Liver (tissue), 9 donors: Measurements from ENCODE around the gene RHOT2. TPM values are rescaled to one million over a fixed set of nuclear protein-coding genes. Genes with fewer than 3 reads are reported as not detected.

ENCODE experiments used
- DNase-seq: peaks from one replicate; pipeline ENCODE4 v3.0.0-alpha.2; 2017; ENCODE audit warnings: low spot score
- H3K27ac ChIP-seq, 2 donors: one replicate each; pipeline ENCODE4 v1.7.0; 2013; ENCODE audit warnings: inconsistent platforms in 2 of 2, low read length in 2 of 2, control low read depth in 1 of 2, low read depth in 1 of 2, mild to moderate bottlenecking in 1 of 2
- H3K27me3 ChIP-seq, 4 donors: one replicate each; pipeline versions ENCODE4 v1.6.1 to v1.7.0; 2013; ENCODE audit warnings: low read length in 3 of 4, inconsistent platforms in 1 of 4, mild to moderate bottlenecking in 1 of 4, moderate library complexity in 1 of 4; ENCODE audit not compliant: control insufficient read depth in 4 of 4, insufficient read depth in 4 of 4
- H3K36me3 ChIP-seq, 4 donors: one replicate each; pipeline versions ENCODE4 v1.6.1 to v1.7.0; 2013; ENCODE audit warnings: low read length in 3 of 4, mild to moderate bottlenecking in 3 of 4, low read depth in 1 of 4, moderate library complexity in 1 of 4; ENCODE audit not compliant: control insufficient read depth in 4 of 4, insufficient read depth in 3 of 4
- H3K4me1 ChIP-seq, 4 donors: one replicate each; pipeline versions ENCODE4 v1.6.1 to v1.7.0; 2013; ENCODE audit warnings: low read length in 3 of 4, mild to moderate bottlenecking in 3 of 4, moderate library complexity in 1 of 4; ENCODE audit not compliant: control insufficient read depth in 4 of 4, insufficient read depth in 4 of 4
- H3K4me3 ChIP-seq, 3 donors: one replicate each; pipeline versions ENCODE4 v1.6.1 to v1.7.0; 2013; ENCODE audit warnings: low read length in 3 of 3, control low read depth in 1 of 3, low read depth in 1 of 3, mild to moderate bottlenecking in 1 of 3
- H3K9ac ChIP-seq, 2 donors: one replicate each; pipeline ENCODE4 v1.7.0; 2013; ENCODE audit warnings: low read length in 2 of 2, mild to moderate bottlenecking in 2 of 2, moderate library complexity in 2 of 2, control low read depth in 1 of 2, low read depth in 1 of 2
- H3K9me3 ChIP-seq, 4 donors: one replicate each; pipeline versions ENCODE4 v1.6.1 to v1.7.0; 2013; ENCODE audit warnings: low read length in 3 of 4; ENCODE audit not compliant: control insufficient read depth in 4 of 4
- FOXA1 ChIP-seq: IDR thresholded peaks from 2 replicates; pipeline ENCODE4 v1.6.1; 2016; ENCODE audit warnings: antibody characterized with exemption
- FOXA2 ChIP-seq: IDR thresholded peaks from 2 replicates; pipeline ENCODE4 v1.6.1; 2016; ENCODE audit warnings: antibody characterized with exemption
- GABPA ChIP-seq, 2 donors: IDR thresholded peaks in 1 of 2; conservative IDR thresholded peaks in 1 of 2; 2 replicates each; pipeline ENCODE4 v1.6.1; 2016; ENCODE audit warnings: antibody characterized with exemption in 2 of 2, mild to moderate bottlenecking in 1 of 2, moderate library complexity in 1 of 2
- NR2F2 ChIP-seq: IDR thresholded peaks from 2 replicates; pipeline ENCODE4 v1.6.1; 2016; ENCODE audit warnings: antibody characterized with exemption
- RAD21 ChIP-seq, 2 donors: IDR thresholded peaks; 2 replicates each; pipeline ENCODE4 v1.6.1; 2016; ENCODE audit warnings: antibody characterized with exemption in 2 of 2, mild to moderate bottlenecking in 2 of 2
- SP1 ChIP-seq: IDR thresholded peaks from 2 replicates; pipeline ENCODE4 v1.6.1; 2018; ENCODE audit warnings: antibody characterized with exemption, mild to moderate bottlenecking
- TAF1 ChIP-seq: conservative IDR thresholded peaks from 2 replicates; pipeline ENCODE4 v1.6.1; 2016; ENCODE audit warnings: antibody characterized with exemption, mild to moderate bottlenecking
- YY1 ChIP-seq: IDR thresholded peaks from 2 replicates; pipeline ENCODE4 v1.6.1; 2016; ENCODE audit warnings: antibody characterized with exemption, mild to moderate bottlenecking
- ZBTB33 ChIP-seq: IDR thresholded peaks from 2 replicates; pipeline ENCODE4 v1.6.1; 2016; ENCODE audit warnings: antibody characterized with exemption
- WGBS: extraction: QIAGEN DNeasy Blood & Tissue Kit; methylation state at CpG from one replicate; pipeline ENCODE4 v1.1.7; 2013; 5-methylcytosine and 5-hydroxymethylcytosine counted together
- polyA plus RNA-seq, 2 donors: library from polyadenylated mRNA; stranded (reverse) in 1 of 2; unstranded in 1 of 2; fragments of 200-250 nt in 1 of 2; fragments of >200 nt in 1 of 2; fragmentation: Nextera tagmentation in 1 of 2; extraction: Ambion mirVana in 1 of 2; gene quantifications; one replicate each; pipeline versions ENCODE4 v1.2.1 to v1.2.3, GENCODE V29; 2013 to 2015
- total RNA-seq, 2 donors: library from RNA; depleted of rRNA; stranded (reverse); fragments of >200 nt; gene quantifications; one replicate each; pipeline ENCODE4 v1.2.3, GENCODE V29; 2014
- TF ChIP-seq, protein P1 (sequence below): IDR thresholded peaks from 2 replicates; pipeline ENCODE4 v1.6.1; 2016; ENCODE audit warnings: antibody characterized with exemption
- TF ChIP-seq, protein P2 (sequence below): fragments of 150-350 bp; IDR thresholded peaks from 2 replicates; pipeline ENCODE4 v1.5.1; 2017; ENCODE audit warnings: improper control_type of control experiment, low read depth, low read length; ENCODE audit not compliant: missing input control
- donor health status: healthy.
- donor health status: healthy.
- donor health status: healthy.
- donor health status: healthy.
- donor health status: healthy.

The RHOT2 gene
- total and polyA plus RNA-seq, 4 donors, result 20.8 to 37.9 (median 34.3) TPM

- H3K27ac ChIP-seq, result no peak overlapping the region
- no peaks in the 10 kb centered on the region for H3K9me3 ChIP-seq
- no peak for DNase-seq
- H3K4me3 ChIP-seq, result no peak overlapping the region
- no peak overlapping the region for H3K9ac ChIP-seq
- H3K36me3 ChIP-seq, result peaks cover 5 to 37% (median 19%) of the 10 kb centered on the region in 4 donors
- H3K4me1 ChIP-seq, result peaks cover 12 to 33% (median 18%) of the 10 kb centered on the region in 4 donors
- TF ChIP-seq, protein P1, sequence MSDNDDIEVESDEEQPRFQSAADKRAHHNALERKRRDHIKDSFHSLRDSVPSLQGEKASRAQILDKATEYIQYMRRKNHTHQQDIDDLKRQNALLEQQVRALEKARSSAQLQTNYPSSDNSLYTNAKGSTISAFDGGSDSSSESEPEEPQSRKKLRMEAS, result no peak
- TF ChIP-seq SP1 (no peak), FOXA2 (no peak), GABPA (IDR thresholded peaks at IDR 0.05 in 1 of 2, conservative IDR thresholded peaks at IDR 0.05 in 1 of 2) (no peak), TAF1 (no peak), RAD21 (IDR thresholded peaks at IDR 0.05) (no peak), NR2F2 (no peak), ZBTB33 (no peak), YY1 (no peak), FOXA1 (no peak)
- TF ChIP-seq, protein P2, sequence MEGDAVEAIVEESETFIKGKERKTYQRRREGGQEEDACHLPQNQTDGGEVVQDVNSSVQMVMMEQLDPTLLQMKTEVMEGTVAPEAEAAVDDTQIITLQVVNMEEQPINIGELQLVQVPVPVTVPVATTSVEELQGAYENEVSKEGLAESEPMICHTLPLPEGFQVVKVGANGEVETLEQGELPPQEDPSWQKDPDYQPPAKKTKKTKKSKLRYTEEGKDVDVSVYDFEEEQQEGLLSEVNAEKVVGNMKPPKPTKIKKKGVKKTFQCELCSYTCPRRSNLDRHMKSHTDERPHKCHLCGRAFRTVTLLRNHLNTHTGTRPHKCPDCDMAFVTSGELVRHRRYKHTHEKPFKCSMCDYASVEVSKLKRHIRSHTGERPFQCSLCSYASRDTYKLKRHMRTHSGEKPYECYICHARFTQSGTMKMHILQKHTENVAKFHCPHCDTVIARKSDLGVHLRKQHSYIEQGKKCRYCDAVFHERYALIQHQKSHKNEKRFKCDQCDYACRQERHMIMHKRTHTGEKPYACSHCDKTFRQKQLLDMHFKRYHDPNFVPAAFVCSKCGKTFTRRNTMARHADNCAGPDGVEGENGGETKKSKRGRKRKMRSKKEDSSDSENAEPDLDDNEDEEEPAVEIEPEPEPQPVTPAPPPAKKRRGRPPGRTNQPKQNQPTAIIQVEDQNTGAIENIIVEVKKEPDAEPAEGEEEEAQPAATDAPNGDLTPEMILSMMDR, result no peak
- no peaks in the 10 kb centered on the region for H3K27me3 ChIP-seq
- WGBS, result 95% methylated on average over 19 of the region's 19 CpGs
Measured at GRCh38 chr16:672371-672770, 4.4 kb downstream of the RHOT2 start.

DNA sequence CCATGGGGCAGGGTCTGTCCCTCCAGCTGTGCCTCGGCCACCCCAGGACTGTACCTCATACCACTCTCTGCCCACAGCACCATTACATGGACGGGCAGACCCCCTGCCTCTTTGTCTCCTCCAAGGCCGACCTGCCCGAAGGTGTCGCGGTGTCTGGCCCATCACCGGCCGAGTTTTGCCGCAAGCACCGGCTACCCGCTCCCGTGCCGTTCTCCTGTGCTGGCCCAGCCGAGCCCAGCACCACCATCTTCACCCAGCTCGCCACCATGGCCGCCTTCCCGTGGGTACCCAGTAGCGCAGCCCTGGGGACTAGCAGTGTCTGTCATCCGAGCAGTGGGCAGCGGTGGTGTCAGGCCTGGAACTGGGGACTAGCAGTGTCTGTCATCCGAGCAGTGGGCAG is 4.9 kb downstream of the RHOT2 start:
- WGBS, result 95% methylated on average over 21 of the region's 21 CpGs
- peaks cover 5 to 37% (median 19%) of the 10 kb centered on the region in 4 donors for H3K36me3 ChIP-seq
- no peak for TF ChIP-seq NR2F2
- TF ChIP-seq, protein P2, result no peak
- H3K4me3 ChIP-seq, result no peak overlapping the region
- peaks cover 9 to 28% (median 15%) of the 10 kb centered on the region in 4 donors for H3K4me1 ChIP-seq
- H3K9me3 ChIP-seq, result no peaks in the 10 kb centered on the region
- DNase-seq, result no peak
- no peaks in the 10 kb centered on the region for H3K27me3 ChIP-seq
- H3K27ac ChIP-seq, result no peak overlapping the region
- no peak overlapping the region for H3K9ac ChIP-seq
